CMK (cell line): ENCODE results near the gene RNGTT.
A peak's percentile ranks its signal among the peaks of the same experiment; 100 is the strongest.

Experiments
- DNase-seq: peaks from one replicate; pipeline ENCODE4 v3.0.0-alpha.2; 2010; ENCODE audit warnings: low read depth

RNGTT gene

DNA sequence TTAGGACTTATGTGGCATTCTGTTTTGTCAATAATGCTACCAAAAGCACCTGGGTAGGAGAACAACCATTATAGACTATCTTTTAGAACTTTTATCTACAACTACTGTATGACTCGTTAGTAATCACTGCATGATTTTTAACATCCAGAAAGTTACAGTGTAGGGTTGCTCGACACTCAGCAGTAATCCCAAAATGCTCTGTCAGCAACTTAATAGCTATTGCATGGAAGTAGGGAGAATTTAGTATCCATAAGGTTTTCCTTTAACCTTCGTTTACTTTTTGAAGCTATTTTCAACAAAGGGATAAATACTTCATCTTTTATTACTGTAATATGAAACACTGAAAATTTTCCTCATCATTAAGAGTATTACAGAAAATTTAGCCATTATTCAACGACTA lies 309.5 kb downstream of the RNGTT start:
- DNase-seq: no peak

DNA sequence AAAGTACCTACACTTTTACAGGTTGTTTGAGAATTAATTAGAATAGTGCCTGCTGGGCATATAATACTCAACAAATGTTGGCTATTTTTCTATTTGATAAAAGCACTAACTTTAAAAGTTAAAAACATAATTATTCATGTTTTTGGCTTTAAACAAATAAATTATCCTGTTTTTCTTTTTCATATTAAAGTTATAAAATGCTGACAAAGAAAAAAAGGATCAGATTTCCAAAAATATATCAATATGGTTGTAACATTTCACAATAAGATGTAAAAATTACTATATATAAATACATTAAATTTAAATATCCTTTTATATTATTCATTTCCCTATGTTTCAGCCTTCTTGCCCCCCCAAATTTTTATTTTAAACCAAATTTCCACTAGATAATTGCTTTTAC lies 312.0 kb downstream of the RNGTT start:
- no peak for DNase-seq

DNA sequence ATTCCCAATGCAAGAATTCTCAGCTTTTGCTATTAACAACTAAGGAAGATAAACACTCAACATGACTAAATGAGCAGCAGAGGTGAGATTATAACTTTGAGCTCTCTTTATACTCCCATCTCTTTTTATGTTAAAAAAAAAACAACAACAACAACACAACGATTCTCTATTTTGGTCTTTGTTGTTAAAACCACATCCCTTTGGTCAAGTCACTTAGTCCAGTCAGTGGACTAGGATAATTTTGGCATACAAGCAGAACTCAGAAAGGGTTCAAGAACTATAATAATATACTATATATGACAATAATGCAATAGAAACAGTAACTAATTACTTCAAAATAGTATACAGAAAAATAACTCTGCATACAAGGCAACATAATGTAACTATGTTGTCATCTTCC lies 312.4 kb downstream of the RNGTT start:
- DNase-seq: no peak

DNA sequence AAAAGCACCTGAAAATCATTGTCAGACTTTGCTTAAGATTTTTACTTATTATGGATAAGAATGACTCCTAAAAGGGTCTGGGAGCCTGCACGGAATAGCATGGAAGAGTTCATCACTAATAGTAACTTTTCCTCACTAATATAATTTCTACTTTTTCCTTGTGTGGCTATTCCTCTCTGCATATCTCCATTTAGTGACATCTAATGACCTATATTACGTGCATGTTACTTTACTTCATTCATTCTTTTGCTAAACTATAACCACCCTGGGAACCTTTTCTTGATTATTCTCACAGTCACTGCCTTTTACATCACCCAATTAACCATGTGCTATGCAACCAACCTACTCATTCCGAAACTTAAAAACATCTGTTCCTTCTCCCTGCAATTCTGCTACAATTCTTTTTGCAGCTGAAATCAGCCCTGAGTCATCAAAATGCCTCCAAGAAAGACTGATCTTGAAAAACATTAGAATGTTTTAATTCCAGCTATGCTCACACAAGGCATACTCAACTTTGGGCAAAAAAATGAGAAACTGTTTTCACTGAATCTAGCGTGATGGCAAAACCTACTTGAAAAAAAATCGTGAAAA lies 313.3 kb downstream of the RNGTT start:
- no peak for DNase-seq

GRCh38 chr6:88641178-88641903 lies 322.1 kb downstream of the RNGTT start:
- DNase-seq: no peak

DNA sequence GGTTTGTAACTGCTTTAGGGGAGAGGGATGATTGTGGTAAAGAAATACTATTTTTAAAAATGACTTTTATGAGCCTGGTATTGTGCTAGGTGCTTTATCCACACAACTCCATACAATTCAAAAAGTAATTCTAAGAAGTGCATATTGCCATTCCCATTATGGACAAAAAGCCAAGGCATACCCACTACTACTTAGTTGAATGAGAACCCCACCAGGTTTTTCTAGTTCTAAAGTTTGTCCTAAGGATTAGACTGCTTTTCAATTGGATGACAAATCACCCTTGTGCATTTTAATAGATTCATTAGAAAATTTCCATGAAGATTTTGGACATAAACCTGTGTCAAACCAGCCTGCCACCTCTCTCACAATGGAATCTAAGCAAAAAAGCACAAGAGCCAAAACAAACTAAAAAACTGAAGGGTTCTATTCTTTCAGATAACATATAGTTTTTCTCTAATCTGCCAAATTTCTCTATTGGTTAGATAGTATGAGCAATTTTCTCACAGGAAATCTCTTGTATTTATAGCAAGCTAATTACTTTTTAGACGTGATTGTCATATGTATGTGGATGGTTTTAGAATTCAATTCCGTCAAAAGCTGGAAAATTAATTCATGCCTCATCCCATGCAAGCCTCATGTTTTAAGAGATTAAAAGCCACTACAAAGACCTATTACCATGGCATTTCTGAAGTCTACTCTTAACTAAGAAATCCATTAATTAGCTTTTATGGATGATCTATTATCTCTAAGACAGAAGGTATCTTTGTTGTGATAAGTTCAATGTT lies 325.5 kb downstream of the RNGTT start:
- no peak for DNase-seq

DNA sequence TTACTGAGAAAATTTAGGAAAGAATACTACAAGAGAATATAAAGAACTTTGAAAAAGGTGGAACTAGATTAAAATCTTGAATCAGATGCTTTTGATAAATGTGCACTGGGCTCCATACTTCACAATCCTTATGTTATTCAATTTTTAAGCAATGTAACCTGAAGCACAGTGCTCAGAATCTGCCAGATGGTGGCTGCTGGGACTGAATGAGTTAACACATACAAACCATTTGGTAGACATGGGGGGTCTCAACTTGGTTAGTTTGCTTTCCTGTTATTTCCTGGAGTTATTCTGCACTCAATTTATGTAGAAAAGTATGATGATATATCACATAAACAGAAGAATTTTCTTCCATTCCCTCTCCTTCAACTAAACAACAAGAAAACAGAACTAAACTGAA lies 326.5 kb downstream of the RNGTT start:
- no peak for DNase-seq

DNA sequence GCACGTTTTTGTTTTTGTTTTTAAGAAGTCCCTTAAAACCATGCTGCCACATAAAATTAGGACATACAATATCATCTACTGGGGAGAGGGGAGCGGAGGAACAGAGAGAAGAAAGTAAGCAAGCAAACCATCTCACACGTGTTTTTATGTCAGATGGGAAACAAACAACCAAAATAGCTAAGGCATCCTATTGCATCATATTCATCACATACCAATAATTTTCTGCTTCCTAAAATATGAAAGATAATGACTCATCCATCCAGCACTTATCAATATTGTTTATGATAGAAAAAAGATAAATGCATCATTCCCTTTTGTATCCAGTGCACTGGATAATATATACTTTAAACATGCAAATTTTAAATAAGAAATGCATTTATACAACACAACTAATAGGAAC lies 329.6 kb downstream of the RNGTT start:
- DNase-seq: no peak

- no peak for DNase-seq
These were observed 331.6 kb downstream of the RNGTT start for GRCh38 chr6:88631830-88632229.

- no peak for DNase-seq
These were observed 333.5 kb downstream of the RNGTT start for GRCh38 chr6:88629838-88630494.

DNA sequence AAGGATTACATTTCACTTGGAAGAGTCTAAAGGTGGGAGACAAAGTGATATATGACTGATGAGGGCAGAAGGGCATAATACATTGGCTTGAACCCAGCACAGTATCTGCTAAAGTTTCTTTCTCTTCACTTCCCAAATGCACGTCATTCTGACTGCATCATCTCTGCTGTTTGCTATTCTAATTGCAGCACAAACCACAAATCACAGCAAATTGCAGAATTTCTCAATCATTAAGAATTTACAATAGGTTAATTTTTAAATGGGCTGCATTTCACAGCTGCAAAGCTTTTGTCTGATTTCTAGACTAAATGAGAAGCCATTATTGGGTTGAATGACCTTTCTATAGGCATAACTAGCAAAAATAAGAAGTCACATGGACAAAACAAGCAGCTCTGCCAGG lies 337.0 kb downstream of the RNGTT start:
- no peak for DNase-seq

- no peak for DNase-seq
These were observed 339.9 kb downstream of the RNGTT start for GRCh38 chr6:88623531-88623930.

GRCh38 chr6:88619951-88620350 lies 343.5 kb downstream of the RNGTT start:
- DNase-seq: no peak

DNA sequence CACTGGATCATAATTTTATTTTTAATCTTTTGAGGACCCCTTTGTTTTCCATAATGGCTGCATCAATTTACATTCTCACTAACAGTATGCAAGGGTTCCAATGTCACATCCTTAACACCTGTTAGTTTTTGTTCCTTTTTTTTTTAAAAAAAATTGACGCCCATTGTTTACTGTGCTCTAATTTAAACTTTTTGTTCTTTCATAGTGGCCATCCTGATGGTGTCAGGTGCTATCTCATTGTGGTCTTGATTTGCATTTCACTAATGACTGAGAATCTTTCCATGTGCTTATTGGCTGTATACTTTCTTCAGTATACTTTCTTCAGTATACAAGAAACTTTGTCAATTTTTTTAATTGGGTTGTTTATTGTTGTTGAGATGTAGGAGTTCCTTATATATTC lies 347.0 kb downstream of the RNGTT start:
- no peak for DNase-seq

- DNase-seq: no peak
These were observed 349.0 kb downstream of the RNGTT start for GRCh38 chr6:88614316-88614877.

GRCh38 chr6:88612631-88613030 lies 350.8 kb downstream of the RNGTT start:
- no peak for DNase-seq

DNA sequence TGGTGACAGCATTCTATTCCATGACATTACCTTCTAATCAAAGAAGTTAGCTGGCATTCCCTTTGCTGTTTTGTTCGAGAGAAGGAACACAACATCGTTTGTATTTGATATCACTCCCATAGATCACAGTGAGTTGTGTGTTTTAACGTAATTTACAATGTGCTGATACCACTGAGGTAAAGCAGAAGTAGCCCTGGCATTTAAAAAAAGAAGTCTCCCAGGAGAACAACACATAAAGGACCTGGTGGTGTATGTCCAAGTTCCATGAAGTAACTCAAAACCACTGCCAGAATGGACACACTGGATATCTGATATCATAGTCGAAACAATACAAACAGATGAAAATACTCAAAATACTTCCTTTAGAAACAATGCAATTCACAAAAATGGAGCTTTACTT lies 351.7 kb downstream of the RNGTT start:
- no peak for DNase-seq

DNA sequence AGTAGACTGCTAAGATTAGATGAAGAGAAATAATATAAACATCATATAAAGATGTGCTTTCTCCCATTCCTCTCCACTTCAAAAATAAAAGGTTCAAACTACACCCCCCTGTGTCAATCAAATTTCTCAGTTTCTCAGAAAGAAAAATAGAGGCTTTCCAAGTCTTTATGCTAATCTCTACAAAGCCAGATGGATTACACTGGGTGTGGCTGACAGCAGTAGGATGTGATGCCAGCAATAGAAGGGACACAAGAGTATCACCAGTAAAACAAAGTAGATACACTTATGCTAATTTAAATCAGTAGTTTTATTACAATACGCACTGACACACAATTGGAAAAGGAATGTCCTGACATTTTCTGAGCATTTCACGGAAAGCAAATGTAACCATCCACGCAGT lies 353.4 kb downstream of the RNGTT start:
- no peak for DNase-seq

GRCh38 chr6:88605271-88605670 lies 358.1 kb downstream of the RNGTT start:
- DNase-seq: peak; percentile 5

- no peak for DNase-seq
These were observed 363.8 kb downstream of the RNGTT start for GRCh38 chr6:88599571-88599970.

DNA sequence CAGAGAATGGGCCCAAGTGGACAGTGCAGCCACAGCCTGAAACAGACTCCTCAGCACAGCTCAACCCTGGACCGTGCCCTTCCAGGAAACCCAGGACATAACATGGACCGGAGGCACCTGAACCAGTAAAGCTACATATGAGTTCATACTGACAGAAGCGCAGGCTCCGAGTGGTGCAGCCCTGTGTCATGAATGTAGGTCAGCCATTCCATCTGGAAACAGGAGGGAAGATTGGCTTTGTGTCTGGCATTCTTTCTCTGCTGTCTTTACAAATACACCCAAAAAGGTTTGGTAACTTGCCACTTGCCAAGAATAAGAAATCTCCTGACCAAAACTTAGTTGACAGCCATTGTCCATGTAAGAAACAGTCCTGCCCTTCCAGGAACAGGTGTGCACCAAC lies 366.6 kb downstream of the RNGTT start:
- no peak for DNase-seq

- DNase-seq: no peak
These were observed 374.5 kb downstream of the RNGTT start for GRCh38 chr6:88588938-88589337.

DNA sequence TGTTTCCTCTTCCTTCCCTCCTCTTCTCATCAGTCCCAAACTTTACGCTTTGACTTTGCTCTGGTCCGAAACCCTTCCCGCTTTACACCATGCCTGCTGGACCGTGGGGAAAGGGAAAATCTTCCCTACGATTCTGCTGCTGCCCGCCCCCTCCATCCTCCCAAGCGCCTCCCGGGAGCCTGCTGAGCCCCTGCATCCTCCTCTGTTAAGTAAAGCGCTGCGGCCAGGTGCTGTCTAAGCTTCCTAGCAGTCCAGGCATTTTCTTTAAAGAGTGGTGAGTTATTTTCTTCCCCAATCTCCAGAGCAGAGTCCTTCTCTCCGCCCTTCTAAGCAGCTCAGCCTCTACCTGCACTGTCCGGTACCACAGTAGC lies 376.3 kb downstream of the RNGTT start:
- DNase-seq: no peak
